H9 (cell line): ENCODE data around the gene ARID1B. TPM values are rescaled to one million over a fixed set of nuclear protein-coding genes. Genes with fewer than 3 reads are reported as not detected.

Experiments used
- DNase-seq: peaks from one replicate; pipeline ENCODE4 v3.0.0-alpha.2; 2017
- H2AFZ ChIP-seq: one replicate; pipeline ENCODE4 v1.6.1; 2013; ENCODE audit warnings: mild to moderate bottlenecking, low read length, control low read depth, moderate library complexity
- H2AK5ac ChIP-seq: 2 replicates; pipeline ENCODE4 v1.6.1; 2013; ENCODE audit warnings: low read length, control low read depth, mixed read lengths; ENCODE audit not compliant: insufficient read length
- H2BK120ac ChIP-seq: one replicate; pipeline ENCODE4 v1.6.1; 2013; ENCODE audit warnings: low read depth, mild to moderate bottlenecking, low read length, control low read depth, inconsistent platforms; ENCODE audit not compliant: poor library complexity, severe bottlenecking
- H2BK12ac ChIP-seq: 2 replicates; pipeline ENCODE4 v1.6.1; 2013; ENCODE audit warnings: low read length, control low read depth, mixed read lengths, low read depth; ENCODE audit not compliant: insufficient read length
- H2BK15ac ChIP-seq: 2 replicates; pipeline ENCODE4 v1.6.1; 2013; ENCODE audit warnings: low read depth, low read length, control low read depth
- H2BK20ac ChIP-seq: one replicate; pipeline ENCODE4 v1.6.1; 2013; ENCODE audit warnings: low read depth, mild to moderate bottlenecking, low read length, control low read depth, inconsistent platforms; ENCODE audit not compliant: poor library complexity, severe bottlenecking
- H2BK5ac ChIP-seq: 2 replicates; pipeline ENCODE4 v1.6.1; 2013; ENCODE audit warnings: low read length, control low read depth, mixed read lengths; ENCODE audit not compliant: insufficient read length
- H3K14ac ChIP-seq: 2 replicates; pipeline ENCODE4 v1.6.1; 2013; ENCODE audit warnings: low read length, control low read depth; ENCODE audit not compliant: insufficient read depth
- H3K18ac ChIP-seq: 2 replicates; pipeline ENCODE4 v1.6.1; 2013; ENCODE audit warnings: low read depth, mild to moderate bottlenecking, mixed read lengths, low read length, control low read depth; ENCODE audit not compliant: insufficient read length
- H3K23ac ChIP-seq: 2 replicates; pipeline ENCODE4 v1.6.1; 2013; ENCODE audit warnings: low read length, control low read depth, mixed read lengths, low read depth; ENCODE audit not compliant: insufficient read length
- H3K23me2 ChIP-seq: 2 replicates; pipeline ENCODE4 v1.6.1; 2013; ENCODE audit warnings: low read depth, mild to moderate bottlenecking, mixed read lengths, low read length, control low read depth; ENCODE audit not compliant: insufficient read length, poor library complexity, severe bottlenecking
- H3K27ac ChIP-seq: 2 replicates; pipeline ENCODE4 v1.5.1; 2013; ENCODE audit warnings: low read length, control low read depth, mixed read lengths, low read depth; ENCODE audit not compliant: insufficient read length
- H3K27me3 ChIP-seq: 2 replicates; pipeline ENCODE4 v1.6.1; 2013; ENCODE audit warnings: low read length, control low read depth, inconsistent platforms; ENCODE audit not compliant: insufficient read depth
- H3K4ac ChIP-seq: 2 replicates; pipeline ENCODE4 v1.6.1; 2013; ENCODE audit warnings: low read depth, mild to moderate bottlenecking, control low read depth, inconsistent platforms, low read length, moderate library complexity
- H3K4me1 ChIP-seq: 2 replicates; pipeline ENCODE4 v1.6.1; 2013; ENCODE audit warnings: low read length, control low read depth, inconsistent platforms; ENCODE audit not compliant: insufficient read depth
- H3K4me2 ChIP-seq: 2 replicates; pipeline ENCODE4 v1.6.1; 2013; ENCODE audit warnings: low read length, control low read depth, mixed read lengths; ENCODE audit not compliant: insufficient read length, insufficient read depth
- H3K56ac ChIP-seq: 2 replicates; pipeline ENCODE4 v1.6.1; 2013; ENCODE audit warnings: low read depth, mild to moderate bottlenecking, mixed read lengths, low read length, control low read depth; ENCODE audit not compliant: insufficient read length
- H3K79me1 ChIP-seq: 2 replicates; pipeline ENCODE4 v1.6.1; 2013; ENCODE audit warnings: low read depth, mild to moderate bottlenecking, moderate library complexity, low read length, control low read depth, inconsistent platforms; ENCODE audit not compliant: insufficient read depth, poor library complexity, severe bottlenecking
- H3K79me2 ChIP-seq: 2 replicates; pipeline ENCODE4 v1.6.1; 2013; ENCODE audit warnings: low read length, control low read depth, inconsistent platforms; ENCODE audit not compliant: insufficient read depth
- H3K9ac ChIP-seq: 2 replicates; pipeline ENCODE4 v1.6.1; 2013; ENCODE audit warnings: low read length, control low read depth, mixed read lengths; ENCODE audit not compliant: insufficient read length; ENCODE audit errors: extremely low read depth
- H3K9me3 ChIP-seq: one replicate; pipeline ENCODE4 v1.6.1; 2013; ENCODE audit warnings: low read depth, low read length, inconsistent platforms; ENCODE audit not compliant: control insufficient read depth
- H3T11ph ChIP-seq: one replicate; pipeline ENCODE4 v1.6.1; 2013; ENCODE audit warnings: mild to moderate bottlenecking, low read length, control low read depth, inconsistent platforms
- H4K20me1 ChIP-seq: one replicate; pipeline ENCODE4 v1.6.1; 2013; ENCODE audit not compliant: control insufficient read depth, insufficient read length, insufficient read depth
- H4K5ac ChIP-seq: 2 replicates; pipeline ENCODE4 v1.6.1; 2013; ENCODE audit warnings: low read depth, mild to moderate bottlenecking, mixed read lengths, low read length, control low read depth; ENCODE audit not compliant: insufficient read length
- H4K8ac ChIP-seq: replicated peaks from 2 replicates; pipeline ENCODE4 v1.6.1; 2013; ENCODE audit warnings: low read length, control low read depth, mixed read lengths, low read depth; ENCODE audit not compliant: insufficient read length
- H4K91ac ChIP-seq: 2 replicates; pipeline ENCODE4 v1.6.1; 2013; ENCODE audit warnings: low read depth, mild to moderate bottlenecking, moderate library complexity, mixed read lengths, low read length, control low read depth; ENCODE audit not compliant: insufficient read length
- H3K27ac Mint-ChIP-seq, 3 experiments: 2 replicates in 2 of 3; 3 replicates in 1 of 3; pipeline ENCODE4 v1.8.0; 2020 to 2021; ENCODE audit warnings: mixed read lengths in 3 of 3, mild to moderate bottlenecking in 1 of 3, moderate library complexity in 1 of 3
- H3K27me3 Mint-ChIP-seq: 2 replicates; pipeline ENCODE4 v1.8.0; 2021; ENCODE audit warnings: low read depth, mild to moderate bottlenecking, moderate library complexity, mixed read lengths
- H3K36me3 Mint-ChIP-seq, 3 experiments: 2 replicates in 2 of 3; 3 replicates in 1 of 3; pipeline ENCODE4 v1.8.0; 2020 to 2021; ENCODE audit warnings: low read depth in 3 of 3, mixed read lengths in 3 of 3; ENCODE audit not compliant: insufficient read depth in 1 of 3
- H3K4me1 Mint-ChIP-seq, 2 experiments: 2 replicates each; pipeline ENCODE4 v1.8.0; 2020; ENCODE audit warnings: mixed read lengths in 2 of 2
- H3K4me3 Mint-ChIP-seq, 2 experiments: 2 replicates in 1 of 2; 3 replicates in 1 of 2; pipeline ENCODE4 v1.8.0; 2020 to 2021; ENCODE audit warnings: mild to moderate bottlenecking in 2 of 2, mixed read lengths in 2 of 2, moderate library complexity in 1 of 2
- H3K9me3 Mint-ChIP-seq, 2 experiments: 2 replicates in 1 of 2; 3 replicates in 1 of 2; pipeline ENCODE4 v1.8.0; 2020; ENCODE audit warnings: mild to moderate bottlenecking in 2 of 2, mixed read lengths in 2 of 2, moderate library complexity in 1 of 2
- WGBS: extraction: QIAGEN DNeasy Blood & Tissue Kit; methylation state at CpG from one replicate; pipeline ENCODE4 v1.1.7; 2013; ENCODE audit warnings: missing lambda C conversion rate, low lambda C conversion rate, mixed read lengths; ENCODE audit not compliant: insufficient read length; ENCODE audit errors: extremely low coverage; 5-methylcytosine and 5-hydroxymethylcytosine counted together
- total RNA-seq: library from RNA; stranded (reverse); gene quantifications from 2 replicates; pipeline ENCODE4 v1.2.1, GENCODE V29; 2021
- TF ChIP-seq, protein P1 (sequence below): fragments of 200-600 bp; sonication (generic); conservative IDR thresholded peaks from 3 replicates; pipeline ENCODE4 v1.8.0; 2021; ENCODE audit warnings: antibody characterized with exemption, mild to moderate bottlenecking

The ARID1B gene
- total RNA-seq, 1 experiment from 2014 or later, result 88.2 TPM

DNA sequence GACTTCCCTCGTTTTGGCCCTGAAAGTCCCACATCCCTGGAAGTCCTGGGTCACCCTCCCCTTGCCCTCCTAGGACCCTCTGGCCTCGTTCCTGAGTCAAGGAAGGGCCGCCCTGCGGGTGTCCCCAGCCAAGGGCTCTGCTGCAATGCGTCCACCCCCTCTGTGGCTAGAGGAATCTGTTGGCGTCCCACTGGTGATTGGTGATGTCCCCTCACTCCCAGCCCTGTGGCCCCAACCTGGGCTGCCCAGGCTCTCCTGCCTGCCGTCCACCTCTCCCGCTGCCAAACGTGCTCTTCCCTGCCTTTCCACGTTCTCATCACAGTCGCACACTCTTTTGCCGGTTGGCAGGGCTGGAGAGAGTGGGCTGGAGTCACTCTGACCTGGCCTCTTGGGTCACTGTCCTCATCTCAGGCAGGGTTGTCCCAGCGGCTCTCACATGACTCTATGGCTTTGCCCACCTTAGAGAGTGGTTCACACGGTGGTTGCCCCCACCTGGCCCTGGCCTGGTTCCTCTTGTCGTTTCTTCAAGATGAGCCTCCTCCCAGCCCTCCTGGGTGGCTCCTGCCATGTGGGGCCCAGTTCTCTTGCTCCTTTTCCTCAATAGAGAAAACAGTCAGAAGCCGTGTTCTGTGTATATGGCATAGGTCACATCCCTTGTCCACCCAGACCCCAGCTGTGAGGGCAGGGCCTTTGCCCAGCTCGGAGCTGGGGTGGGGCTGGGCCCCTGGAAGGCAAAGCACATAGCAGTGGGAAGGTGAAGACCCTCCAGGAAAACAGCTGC lies 445.2 kb downstream of the ARID1B start:
- H3K27me3 Mint-ChIP-seq, result peaks cover 27% of the 10 kb centered on the region
- TF ChIP-seq, protein P1, sequence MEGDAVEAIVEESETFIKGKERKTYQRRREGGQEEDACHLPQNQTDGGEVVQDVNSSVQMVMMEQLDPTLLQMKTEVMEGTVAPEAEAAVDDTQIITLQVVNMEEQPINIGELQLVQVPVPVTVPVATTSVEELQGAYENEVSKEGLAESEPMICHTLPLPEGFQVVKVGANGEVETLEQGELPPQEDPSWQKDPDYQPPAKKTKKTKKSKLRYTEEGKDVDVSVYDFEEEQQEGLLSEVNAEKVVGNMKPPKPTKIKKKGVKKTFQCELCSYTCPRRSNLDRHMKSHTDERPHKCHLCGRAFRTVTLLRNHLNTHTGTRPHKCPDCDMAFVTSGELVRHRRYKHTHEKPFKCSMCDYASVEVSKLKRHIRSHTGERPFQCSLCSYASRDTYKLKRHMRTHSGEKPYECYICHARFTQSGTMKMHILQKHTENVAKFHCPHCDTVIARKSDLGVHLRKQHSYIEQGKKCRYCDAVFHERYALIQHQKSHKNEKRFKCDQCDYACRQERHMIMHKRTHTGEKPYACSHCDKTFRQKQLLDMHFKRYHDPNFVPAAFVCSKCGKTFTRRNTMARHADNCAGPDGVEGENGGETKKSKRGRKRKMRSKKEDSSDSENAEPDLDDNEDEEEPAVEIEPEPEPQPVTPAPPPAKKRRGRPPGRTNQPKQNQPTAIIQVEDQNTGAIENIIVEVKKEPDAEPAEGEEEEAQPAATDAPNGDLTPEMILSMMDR, result no peak
- no peak overlapping the region for H2BK20ac ChIP-seq
- H2BK15ac ChIP-seq, result no peak overlapping the region
- H3K4me1 Mint-ChIP-seq, result peaks cover 14 to 29% of the 10 kb centered on the region in 2 experiments
- no peaks in the 10 kb centered on the region for H3K9me3 ChIP-seq
- no peak overlapping the region for H2BK12ac ChIP-seq
- no peaks in the 10 kb centered on the region for H4K20me1 ChIP-seq
- no peak overlapping the region for H3K23ac ChIP-seq
- no peaks in the 10 kb centered on the region for H3K4me1 ChIP-seq
- H3K79me1 ChIP-seq, result no peaks in the 10 kb centered on the region
- no peak overlapping the region for H4K8ac ChIP-seq
- no peaks in the 10 kb centered on the region for H3K27me3 ChIP-seq
- H3K27ac ChIP-seq, result no peak overlapping the region
- H4K91ac ChIP-seq, result no peak overlapping the region
- DNase-seq, result no peak
- no peak overlapping the region for H3K9ac ChIP-seq
- no peak overlapping the region for H3K56ac ChIP-seq
- no peak overlapping the region for H3K4ac ChIP-seq
- H3K4me2 ChIP-seq, result no peak overlapping the region
- H3K27ac Mint-ChIP-seq, result no peak overlapping the region
- H3K36me3 Mint-ChIP-seq, result no peaks in the 10 kb centered on the region; a peak in 1 of 7 replicates
- H2AFZ ChIP-seq, result no peak overlapping the region
- no peak overlapping the region for H3T11ph ChIP-seq
- no peaks in the 10 kb centered on the region for H3K79me2 ChIP-seq
- no peak overlapping the region for H3K4me3 Mint-ChIP-seq
- no peak overlapping the region for H2BK5ac ChIP-seq
- H3K14ac ChIP-seq, result no peak overlapping the region
- WGBS, result no CpG with 5 or more reads among the region's 17 CpGs
- H2AK5ac ChIP-seq, result no peak overlapping the region
- H3K9me3 Mint-ChIP-seq, result no peaks in the 10 kb centered on the region; a peak in 2 of 5 replicates
- no peak overlapping the region for H3K18ac ChIP-seq
- no peaks in the 10 kb centered on the region for H3K23me2 ChIP-seq
- H4K5ac ChIP-seq, result no peak overlapping the region
- H2BK120ac ChIP-seq, result no peak overlapping the region
